ENCODE measurements around the gene CASK. TPM values are rescaled to one million over a fixed set of nuclear protein-coding genes. Genes with fewer than 3 reads are reported as not detected.

Gene CASK
- total and polyA plus RNA-seq, 8 donors, result 7.3 to 82.0 (median 32.3) TPM

DNA sequence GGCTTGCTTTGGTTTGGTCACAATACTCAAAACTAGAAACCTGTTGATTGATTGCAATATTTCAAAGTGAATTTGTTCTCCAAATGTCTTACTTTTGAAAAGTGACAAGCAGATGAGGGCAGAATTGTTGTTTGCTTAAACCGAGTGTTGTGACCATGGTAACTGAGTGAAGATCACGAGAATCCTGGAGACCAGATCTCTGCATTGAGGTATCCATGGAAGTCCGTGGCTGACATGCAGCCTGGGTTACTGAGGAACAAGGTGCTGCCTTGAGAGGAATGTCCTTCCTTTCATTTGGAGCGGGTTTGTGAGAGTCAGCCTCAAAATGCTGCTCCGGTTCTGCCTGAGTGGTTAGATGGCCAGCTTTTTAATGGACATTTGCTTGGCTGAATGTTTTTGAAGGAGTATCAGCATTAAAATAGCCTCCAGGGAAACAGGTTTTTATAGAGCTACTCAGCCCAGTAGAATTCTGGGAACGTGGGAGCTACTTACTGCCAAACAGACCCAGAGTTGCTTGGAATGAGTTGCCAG lies 444.9 kb downstream of the CASK start:
- no peaks in the 10 kb centered on the region for H3K36me3 ChIP-seq
- no peak overlapping the region for H3K4me3 ChIP-seq
- no peak overlapping the region for H3K27ac ChIP-seq
- H3K4me1 ChIP-seq, result peaks cover 0 to 8% (median 7%) of the 10 kb centered on the region in 4 donors
- TF ChIP-seq, protein P1, sequence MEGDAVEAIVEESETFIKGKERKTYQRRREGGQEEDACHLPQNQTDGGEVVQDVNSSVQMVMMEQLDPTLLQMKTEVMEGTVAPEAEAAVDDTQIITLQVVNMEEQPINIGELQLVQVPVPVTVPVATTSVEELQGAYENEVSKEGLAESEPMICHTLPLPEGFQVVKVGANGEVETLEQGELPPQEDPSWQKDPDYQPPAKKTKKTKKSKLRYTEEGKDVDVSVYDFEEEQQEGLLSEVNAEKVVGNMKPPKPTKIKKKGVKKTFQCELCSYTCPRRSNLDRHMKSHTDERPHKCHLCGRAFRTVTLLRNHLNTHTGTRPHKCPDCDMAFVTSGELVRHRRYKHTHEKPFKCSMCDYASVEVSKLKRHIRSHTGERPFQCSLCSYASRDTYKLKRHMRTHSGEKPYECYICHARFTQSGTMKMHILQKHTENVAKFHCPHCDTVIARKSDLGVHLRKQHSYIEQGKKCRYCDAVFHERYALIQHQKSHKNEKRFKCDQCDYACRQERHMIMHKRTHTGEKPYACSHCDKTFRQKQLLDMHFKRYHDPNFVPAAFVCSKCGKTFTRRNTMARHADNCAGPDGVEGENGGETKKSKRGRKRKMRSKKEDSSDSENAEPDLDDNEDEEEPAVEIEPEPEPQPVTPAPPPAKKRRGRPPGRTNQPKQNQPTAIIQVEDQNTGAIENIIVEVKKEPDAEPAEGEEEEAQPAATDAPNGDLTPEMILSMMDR (IDR thresholded peaks at IDR 0.05), result no peak
- TF ChIP-seq POLR2AphosphoS5 (IDR thresholded peaks at IDR 0.05) (no peak), EP300 (IDR thresholded peaks at IDR 0.05) (no peak), POLR2A (IDR thresholded peaks at IDR 0.05) (no peak)
- intact Hi-C loops (cut with DNase I; ENCODE audit: low total_unique reads), result no loop called here
- DNase-seq, result no peak
- WGBS, 5 donors, result 55 to 80% (median 70%) methylated on average over 5 to 6 of the region's 6 CpGs
- peaks cover 0 to 11% (median 3%) of the 10 kb centered on the region in 4 donors for H3K9me3 ChIP-seq
- H3K27me3 ChIP-seq, result peaks cover 0 to 8% (median 0%) of the 10 kb centered on the region in 3 donors

DNA sequence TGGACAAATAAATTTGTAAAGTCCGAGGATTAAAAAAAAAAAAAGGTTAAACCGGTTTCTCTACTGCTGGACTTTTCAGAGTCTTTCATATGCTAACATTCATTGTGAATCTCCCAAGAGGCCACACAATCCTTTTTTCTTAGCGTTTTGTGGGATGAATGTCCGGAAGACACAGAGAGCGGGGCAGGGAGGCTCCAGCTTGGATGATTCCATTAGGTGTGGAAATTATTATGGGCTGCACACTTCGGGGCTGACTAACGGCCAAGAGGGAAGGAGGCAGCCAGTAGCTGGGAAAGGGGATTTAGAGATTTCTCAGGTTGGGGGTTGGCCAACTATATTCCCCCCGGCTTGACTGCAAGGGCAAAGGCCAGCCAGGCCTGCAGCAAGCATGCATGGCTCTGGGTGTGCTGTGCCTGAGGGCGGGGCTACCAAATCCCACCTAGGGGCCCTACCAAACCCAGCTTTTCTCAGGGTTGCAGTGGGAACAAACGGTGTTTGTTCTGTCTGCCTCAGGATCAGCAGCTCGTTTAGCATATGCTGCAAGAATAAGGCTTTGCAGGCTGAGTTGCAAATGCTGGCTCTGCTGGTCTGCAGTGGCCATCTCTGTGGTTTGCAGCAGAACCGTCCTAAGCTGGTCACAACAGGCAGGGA lies 447.6 kb downstream of the CASK start:
- no peak for DNase-seq
- peaks cover 0 to 8% (median 7%) of the 10 kb centered on the region in 4 donors for H3K4me1 ChIP-seq
- peaks cover 0 to 6% (median 0%) of the 10 kb centered on the region in 3 donors for H3K27me3 ChIP-seq
- H3K36me3 ChIP-seq, result no peaks in the 10 kb centered on the region
- intact Hi-C loops (cut with DNase I; ENCODE audit: low total_unique reads), result no loop called here
- no peak for TF ChIP-seq EP300 (IDR thresholded peaks at IDR 0.05)
- TF ChIP-seq, protein P1 (IDR thresholded peaks at IDR 0.05), result no peak
- no peak for TF ChIP-seq POLR2A (IDR thresholded peaks at IDR 0.05)
- no peak for TF ChIP-seq POLR2AphosphoS5 (IDR thresholded peaks at IDR 0.05)
- no peak overlapping the region for H3K4me3 ChIP-seq
- 23 to 33% (median 25%) methylated on average over 7 to 12 of the region's 12 CpGs for WGBS, 5 donors
- H3K9me3 ChIP-seq, result peaks cover 0 to 5% (median 3%) of the 10 kb centered on the region in 4 donors
- H3K27ac ChIP-seq, result no peak overlapping the region

DNA sequence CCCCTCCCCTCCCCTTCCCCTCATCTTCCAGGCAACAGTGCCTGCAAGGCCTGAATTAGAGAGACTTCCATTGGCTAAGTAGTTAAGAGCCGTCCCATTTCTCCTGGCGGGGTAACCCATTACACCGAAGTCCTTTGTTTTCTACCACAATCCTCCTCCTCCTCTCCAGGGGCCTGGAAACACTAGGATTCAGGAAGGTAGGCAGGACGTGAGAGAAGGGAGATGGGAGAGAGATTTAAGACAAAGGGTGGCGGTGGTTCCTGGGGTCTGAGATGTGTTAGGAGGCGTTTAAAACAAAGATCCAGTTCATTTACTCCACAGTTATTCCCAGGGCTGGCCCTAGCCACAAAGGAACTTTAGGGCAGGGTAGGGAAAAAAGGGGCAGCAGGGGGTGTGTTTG lies 448.2 kb downstream of the CASK start:
- peaks cover 0 to 8% (median 7%) of the 10 kb centered on the region in 4 donors for H3K4me1 ChIP-seq
- H3K27me3 ChIP-seq, result peaks cover 0 to under 1% (median 0%) of the 10 kb centered on the region in 3 donors
- intact Hi-C loops (cut with DNase I; ENCODE audit: low total_unique reads), result no loop called here
- H3K27ac ChIP-seq, result no peak overlapping the region
- H3K4me3 ChIP-seq, result no peak overlapping the region
- TF ChIP-seq POLR2AphosphoS5 (IDR thresholded peaks at IDR 0.05) (no peak), EP300 (IDR thresholded peaks at IDR 0.05) (no peak), POLR2A (IDR thresholded peaks at IDR 0.05) (no peak)
- TF ChIP-seq, protein P1 (IDR thresholded peaks at IDR 0.05), result no peak
- no peaks in the 10 kb centered on the region for H3K9me3 ChIP-seq
- H3K36me3 ChIP-seq, result no peaks in the 10 kb centered on the region
- no peak for DNase-seq
- 39 to 75% (median 49%) methylated on average over 6 of the region's 6 CpGs for WGBS, 5 donors

DNA sequence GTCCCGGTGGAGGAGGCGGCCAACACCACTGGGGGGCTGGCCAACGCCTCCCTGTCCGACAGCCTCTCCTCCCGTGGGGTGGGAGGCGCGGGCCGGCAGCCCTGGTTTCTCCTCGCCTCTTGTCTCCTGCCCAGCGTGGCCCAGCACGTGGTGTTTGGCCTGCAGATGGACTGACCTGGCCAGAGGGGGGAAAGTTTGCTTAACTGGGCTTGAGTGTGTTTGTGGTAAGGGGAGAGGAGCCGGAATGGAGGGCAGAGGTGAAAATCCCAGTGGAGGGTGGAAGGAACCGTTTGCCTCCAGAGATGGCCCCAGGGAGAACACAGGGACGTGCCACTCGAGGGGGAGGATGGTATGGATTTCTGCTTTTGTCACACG lies 448.6 kb downstream of the CASK start:
- Histone ChIP-seq H3K4me1 (peaks cover 0 to 8% (median 7%) of the 10 kb centered on the region in 4 donors), H3K4me3 (no peak overlapping the region), H3K9me3 (no peaks in the 10 kb centered on the region), H3K27me3 (no peaks in the 10 kb centered on the region), H3K27ac (no peak overlapping the region), H3K36me3 (no peaks in the 10 kb centered on the region)
- intact Hi-C loops (cut with DNase I; ENCODE audit: low total_unique reads), result no loop called here
- no peak for DNase-seq
- TF ChIP-seq POLR2A (IDR thresholded peaks at IDR 0.05) (no peak), POLR2AphosphoS5 (IDR thresholded peaks at IDR 0.05) (no peak), EP300 (IDR thresholded peaks at IDR 0.05) (no peak)
- TF ChIP-seq, protein P1 (IDR thresholded peaks at IDR 0.05), result no peak
- 67 to 91% (median 76%) methylated on average over 5 to 16 of the region's 16 CpGs for WGBS, 5 donors

All from stomach (tissue), 9 donors.